HG03039 (cell line): Measurements from ENCODE around the gene DNAH2.

Experiments used
- ATAC-seq: cut with Tn5 transposase; IDR thresholded peaks from one replicate; pipeline ENCODE4 v1.9.1; 2021; ENCODE audit warnings: mild to moderate bottlenecking, moderate library complexity; ENCODE audit not compliant: unreplicated experiment

Gene DNAH2

DNA sequence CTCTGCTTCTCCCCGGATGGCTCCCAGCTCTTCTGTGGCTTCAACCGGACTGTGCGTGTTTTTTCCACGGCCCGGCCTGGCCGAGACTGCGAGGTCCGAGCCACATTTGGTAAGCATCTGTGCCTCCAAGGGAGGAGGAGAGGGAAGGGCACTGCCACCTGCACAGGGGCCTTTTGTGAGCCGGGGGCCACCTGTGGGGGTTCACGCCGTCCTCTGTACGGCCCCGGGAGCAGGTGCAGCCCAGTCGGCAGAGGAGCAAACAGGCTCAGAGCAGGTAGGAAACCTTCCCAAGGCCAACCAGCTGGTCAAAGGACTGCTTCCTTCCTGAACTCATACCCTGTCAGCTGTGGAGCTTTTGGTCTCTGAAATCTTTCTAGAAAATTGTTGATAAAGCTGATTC, 15.9 kb upstream of the DNAH2 start:
- ATAC-seq: no peak

DNA sequence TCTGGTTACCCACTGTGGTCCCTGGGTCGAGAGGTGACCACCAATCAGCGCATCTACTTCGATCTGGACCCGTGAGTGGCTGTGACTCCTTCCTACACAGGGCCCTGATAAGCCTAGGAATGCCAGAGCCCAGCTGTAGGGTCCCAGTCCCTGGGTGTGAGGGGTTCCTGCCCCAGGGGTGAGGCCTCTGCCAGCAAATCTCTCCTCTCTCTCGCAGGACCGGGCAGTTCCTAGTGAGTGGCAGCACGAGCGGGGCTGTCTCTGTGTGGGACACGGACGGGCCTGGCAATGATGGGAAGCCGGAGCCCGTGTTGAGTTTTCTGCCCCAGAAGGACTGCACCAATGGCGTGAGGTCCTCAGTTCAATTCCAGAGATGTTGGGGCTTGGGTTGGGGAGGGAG, 14.8 kb upstream of the DNAH2 start:
- no peak for ATAC-seq

DNA sequence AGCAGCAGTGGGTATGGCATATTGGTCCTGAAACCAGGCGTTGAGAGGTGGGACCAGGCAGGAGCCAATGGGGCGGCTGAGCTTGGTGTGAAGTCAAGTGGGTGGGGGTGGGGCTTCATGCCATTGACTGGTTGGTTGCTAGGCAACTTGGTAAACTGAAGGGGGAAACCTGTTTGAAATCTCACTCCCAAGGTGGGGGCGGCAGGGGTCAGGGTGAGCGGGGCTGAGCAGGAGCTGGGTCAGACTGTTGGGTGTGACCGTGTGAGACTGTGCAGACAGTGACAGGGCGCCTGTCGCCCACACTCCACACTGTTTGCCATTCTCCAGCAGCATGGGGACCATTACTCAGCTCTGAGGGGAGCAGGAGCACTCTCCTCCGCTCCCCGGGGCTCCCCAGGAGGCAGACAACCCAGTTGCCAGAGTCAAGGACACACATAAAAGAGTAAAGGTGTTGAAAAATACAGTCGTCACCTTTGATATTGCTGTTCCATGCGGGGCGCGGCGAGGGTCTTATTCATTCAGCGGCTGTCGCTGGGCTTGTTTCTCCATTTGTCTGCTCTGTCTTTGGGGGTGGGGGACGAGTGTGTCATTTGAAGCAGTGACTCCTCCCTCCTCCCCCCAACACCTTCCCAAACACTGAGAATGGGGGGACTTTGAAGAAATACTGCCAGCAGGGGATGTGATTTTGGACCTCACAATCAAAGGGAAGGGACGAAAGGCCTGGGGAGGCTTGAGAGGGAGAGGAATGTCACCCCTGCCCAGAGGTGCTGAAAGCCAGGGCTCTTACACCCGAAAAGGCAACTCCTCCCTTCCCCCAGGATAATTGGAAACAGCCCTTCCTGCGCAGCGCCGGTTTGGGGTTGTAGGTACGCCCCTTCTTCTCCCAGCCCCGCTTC, 13.7 kb upstream of the DNAH2 start:
- no peak for ATAC-seq

DNA sequence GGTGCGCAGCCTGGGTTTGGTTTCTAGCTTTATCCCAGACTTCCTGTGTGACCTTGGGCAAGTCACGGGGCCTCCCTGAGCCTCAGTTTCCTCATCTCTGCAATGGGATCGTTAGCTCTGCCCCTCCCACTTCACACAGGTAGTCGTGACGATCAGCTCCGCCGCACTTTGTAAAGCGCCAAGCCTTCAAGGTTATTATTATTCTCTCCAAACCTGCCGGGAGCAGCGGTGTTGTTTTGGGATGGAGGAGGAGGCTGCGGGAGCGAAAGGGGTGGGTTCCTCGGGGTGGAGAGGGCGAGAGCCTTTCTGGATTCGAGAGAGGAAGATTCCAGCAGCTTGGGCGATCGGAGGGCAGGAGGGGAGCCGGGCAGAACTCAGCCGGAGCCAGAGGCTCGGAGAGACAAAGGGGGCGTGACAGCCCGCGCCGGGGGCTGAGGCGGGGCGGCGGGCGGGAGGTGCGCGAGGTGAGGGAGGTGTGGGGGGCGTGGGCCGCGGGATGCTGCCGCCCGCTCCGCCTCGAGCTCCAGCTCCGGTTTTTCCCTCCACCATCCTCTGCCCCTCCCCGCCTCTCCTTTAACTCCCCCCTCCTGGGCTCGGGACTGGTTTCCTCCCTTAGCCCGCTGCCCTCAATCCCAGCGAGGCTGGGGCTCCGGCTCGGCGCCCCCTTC, 12.8 kb upstream of the DNAH2 start, which contains the start of gene EFNB3:
Gene EFNB3, plus strand, starts transcription at position 602 of the 668 bp plus-strand sequence. CDS start 397 bp downstream, outside the sequence.
- no peak for ATAC-seq

DNA sequence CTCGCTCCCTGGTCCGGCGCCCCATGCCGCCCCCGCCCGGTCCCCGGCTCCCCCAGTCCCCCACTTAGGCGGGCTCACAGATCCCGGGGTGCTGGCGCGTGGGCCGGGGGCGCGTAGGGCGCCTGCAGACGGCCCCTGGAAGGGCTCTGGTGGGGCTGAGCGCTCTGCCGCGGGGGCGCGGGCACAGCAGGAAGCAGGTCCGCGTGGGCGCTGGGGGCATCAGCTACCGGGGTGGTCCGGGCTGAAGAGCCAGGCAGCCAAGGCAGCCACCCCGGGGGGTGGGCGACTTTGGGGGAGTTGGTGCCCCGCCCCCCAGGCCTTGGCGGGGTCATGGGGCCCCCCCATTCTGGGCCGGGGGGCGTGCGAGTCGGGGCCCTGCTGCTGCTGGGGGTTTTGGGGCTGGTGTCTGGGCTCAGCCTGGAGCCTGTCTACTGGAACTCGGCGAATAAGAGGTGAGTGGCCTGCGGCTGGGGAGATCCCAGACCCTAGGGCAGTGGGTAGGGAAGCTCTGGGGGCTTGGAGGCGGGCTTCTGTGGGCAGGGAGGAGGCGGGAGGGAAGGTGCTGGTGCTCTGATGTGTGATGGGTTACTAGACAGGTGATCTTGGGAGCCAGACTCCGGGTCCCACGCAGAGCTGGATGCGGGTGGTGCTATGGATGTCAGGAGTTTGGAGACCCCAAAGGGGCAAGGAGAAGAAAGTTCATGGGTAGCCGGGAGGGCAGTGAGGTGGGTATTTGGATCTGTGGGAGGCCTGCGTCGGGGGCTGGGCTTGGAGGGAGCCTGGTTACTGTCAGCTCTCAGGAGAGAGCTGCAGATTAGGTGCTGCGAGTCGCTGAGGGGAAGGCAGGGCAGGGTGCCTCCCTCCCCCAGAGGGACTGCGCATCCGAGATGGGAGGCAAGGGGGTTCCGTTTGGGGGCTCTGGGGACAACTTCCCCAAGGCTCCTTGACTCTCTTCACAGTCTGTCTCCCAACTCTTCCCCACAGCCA, 12.0 kb upstream of the DNAH2 start:
- no peak for ATAC-seq

DNA sequence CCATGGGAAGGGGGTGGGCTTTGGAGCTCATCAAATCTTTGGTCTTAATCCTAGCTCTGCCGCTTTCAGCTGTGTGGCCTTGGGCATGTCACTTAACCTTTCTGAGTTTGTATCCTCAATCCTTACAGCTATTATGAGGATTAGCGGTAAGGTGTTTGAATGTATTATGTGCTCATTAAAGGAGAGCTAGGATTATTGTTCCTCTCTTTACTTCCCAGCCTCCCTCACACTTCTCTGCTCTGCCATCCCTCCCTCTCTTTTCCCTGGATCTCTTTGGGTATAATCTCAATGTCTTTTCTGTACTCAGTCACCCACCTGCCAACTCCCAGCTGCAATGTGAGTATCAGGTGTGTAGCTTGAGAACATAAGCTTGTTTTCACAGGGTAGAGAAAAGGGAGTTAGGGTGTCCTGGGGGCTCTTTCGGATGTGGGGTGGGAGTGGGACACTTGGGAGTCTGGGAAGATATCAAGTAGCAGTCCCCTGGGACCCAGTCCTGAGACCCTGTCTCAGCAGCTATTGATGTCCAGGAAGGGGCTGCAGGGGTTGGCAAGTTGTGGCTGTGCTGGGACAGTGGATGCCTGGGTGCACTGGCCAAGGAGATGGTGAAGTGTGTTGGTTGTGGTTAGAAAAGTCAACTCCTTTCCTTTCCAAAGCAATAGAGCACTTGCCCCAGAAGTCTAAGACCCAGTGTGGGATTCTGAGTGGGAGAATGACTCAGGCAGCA, 10.8 kb upstream of the DNAH2 start:
- ATAC-seq: no peak

DNA sequence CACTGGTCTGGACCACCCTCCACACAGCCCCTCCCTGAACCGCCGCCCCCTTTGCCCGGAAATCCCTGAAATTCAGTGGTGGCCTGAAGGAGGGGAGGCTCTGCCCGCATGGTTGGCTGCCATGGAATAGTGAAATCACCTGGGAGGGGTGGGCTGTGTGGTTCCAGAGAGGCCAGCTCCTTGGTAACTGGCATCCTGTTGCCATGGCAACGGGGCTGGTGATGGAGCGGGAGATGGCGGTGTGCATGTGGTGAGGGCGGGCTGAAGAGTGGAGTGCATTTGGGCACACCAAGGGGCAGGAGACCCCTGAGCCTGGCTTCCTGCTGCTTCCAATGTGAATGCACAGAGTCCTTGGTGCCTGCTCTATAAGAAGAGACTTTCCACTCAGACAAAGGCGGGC, 10.1 kb upstream of the DNAH2 start:
- ATAC-seq: no peak

DNA sequence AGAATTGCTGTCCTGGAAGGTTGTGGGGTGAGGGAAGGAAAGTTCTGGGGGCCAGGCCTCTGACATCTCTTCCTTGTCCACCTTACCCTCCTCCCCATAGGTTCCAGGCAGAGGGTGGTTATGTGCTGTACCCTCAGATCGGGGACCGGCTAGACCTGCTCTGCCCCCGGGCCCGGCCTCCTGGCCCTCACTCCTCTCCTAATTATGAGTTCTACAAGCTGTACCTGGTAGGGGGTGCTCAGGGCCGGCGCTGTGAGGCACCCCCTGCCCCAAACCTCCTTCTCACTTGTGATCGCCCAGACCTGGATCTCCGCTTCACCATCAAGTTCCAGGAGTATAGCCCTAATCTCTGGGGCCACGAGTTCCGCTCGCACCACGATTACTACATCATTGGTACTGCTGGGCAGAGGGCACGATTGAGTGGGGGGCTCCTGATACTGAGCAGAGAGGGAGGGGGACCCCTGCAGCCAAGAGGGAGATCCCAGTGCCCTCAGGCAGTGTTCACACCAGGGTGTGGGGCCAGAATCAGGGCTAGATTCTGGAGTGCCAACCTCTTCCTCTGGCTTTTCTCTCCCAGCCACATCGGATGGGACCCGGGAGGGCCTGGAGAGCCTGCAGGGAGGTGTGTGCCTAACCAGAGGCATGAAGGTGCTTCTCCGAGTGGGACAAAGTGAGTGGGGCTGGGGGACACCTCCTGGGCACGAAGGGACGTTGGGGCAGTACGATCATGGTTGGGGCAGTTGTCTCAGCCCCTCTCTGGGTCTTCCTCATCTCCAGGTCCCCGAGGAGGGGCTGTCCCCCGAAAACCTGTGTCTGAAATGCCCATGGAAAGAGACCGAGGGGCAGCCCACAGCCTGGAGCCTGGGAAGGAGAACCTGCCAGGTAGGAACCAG, 9.4 kb upstream of the DNAH2 start:
- no peak for ATAC-seq

DNA sequence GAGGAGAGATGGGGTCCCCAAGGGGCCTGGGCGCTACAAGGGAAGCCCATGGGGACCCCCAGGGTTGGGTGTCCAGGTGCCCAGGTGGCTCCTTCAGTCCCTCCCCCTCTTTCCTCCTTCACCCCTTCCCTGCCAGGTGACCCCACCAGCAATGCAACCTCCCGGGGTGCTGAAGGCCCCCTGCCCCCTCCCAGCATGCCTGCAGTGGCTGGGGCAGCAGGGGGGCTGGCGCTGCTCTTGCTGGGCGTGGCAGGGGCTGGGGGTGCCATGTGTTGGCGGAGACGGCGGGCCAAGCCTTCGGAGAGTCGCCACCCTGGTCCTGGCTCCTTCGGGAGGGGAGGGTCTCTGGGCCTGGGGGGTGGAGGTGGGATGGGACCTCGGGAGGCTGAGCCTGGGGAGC, 8.5 kb upstream of the DNAH2 start:
- no peak for ATAC-seq

DNA sequence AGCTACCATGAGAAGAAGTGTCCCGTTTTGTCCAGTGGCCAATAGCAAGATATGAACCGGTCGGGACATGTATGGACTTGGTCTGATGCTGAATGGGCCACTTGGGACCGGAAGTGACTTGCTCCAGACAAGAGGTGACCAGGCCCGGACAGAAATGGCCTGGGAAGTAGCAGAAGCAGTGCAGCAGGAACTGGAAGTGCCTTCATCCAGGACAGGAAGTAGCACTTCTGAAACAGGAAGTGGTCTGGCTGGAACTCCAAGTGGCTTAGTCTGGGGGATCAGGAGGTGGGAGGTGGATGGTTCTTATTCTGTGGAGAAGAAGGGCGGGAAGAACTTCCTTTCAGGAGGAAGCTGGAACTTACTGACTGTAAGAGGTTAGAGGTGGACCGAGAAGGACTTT, 7.2 kb upstream of the DNAH2 start:
- no peak for ATAC-seq

DNA sequence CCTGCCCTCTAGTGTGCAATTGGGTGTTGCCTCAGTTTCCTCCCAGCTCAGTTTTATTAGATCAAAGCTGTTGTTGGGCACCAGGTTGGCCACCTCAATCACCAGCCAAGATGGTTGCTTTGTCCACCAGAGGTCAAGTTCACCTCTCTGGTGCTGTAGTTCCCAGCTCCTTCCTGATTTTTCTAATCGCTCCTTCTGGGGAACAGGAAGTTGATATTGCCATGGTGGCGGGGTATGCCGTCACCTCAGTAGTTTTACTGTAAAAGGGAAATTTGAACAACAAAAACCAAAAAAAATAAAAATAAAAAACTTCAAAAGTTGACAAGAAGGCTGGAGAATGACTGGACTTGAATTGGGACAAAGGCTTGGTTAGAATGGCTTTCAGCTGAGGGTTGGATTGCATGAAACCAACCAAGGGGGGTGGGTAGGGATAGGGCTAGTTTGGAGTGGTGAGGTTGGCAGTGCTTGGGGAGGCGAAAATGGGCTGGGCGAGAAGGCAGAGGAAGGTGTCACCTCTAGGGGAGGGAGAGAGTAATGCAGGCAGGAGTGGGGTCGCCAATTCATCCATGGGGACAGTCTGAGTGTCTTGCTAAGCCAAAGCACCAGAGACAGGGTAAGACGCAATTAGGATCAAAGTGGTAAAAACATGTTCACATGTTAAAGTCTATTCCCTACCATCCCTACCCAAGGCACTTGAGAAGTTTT, 6.3 kb upstream of the DNAH2 start:
- no peak for ATAC-seq

DNA sequence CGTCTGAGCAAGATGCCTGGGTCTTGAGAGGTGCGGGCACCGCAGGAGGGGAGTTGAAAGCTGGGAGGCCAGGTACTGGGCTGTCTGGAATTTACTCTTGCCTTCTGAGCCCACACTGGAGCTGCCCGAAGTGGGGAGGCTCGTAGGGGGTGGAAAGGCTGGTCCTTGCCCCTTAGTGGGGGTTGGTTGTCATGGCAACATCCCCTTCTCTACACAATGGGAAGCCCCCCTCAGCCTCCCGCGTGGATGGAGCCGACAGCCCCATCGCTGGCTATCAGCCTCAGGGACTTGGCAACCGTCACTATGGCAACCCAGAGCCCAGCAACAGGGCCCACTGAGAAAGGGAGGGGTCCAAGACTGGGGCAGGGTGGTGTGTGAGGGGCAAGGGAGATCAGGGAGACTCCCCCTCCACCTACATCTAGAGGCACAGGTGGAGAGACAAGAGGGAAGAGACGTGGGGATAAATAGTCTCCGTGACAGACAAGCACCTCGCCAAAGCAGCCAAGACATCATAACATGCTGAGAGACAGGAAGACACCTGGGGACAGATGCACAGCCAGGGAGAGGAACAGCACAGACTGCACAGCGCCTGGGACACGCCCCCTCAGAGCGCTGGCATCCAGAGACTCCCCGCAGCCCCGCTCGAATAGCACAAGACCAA, 5.3 kb upstream of the DNAH2 start:
- ATAC-seq: no peak

DNA sequence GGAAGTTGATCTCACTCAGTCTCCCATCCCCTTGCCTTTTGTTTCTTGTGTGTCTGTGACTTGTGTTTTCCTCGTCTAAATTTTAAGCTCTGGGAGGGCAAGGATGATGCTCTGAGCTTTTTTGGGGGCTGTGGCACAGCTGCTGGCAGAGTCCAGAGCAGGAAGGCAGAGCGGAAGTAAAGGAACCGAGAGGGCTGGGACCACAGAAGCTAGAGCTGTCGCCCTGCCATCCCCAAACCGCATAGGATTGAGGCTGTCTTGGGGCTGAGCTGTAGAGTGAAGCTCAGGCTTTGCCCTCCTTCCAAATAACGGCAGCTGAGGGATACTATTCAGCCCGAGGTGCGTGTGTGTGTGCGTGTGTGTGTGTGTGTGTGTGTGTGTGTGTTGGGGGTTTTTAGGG, 3.8 kb upstream of the DNAH2 start:
- ATAC-seq: no peak

DNA sequence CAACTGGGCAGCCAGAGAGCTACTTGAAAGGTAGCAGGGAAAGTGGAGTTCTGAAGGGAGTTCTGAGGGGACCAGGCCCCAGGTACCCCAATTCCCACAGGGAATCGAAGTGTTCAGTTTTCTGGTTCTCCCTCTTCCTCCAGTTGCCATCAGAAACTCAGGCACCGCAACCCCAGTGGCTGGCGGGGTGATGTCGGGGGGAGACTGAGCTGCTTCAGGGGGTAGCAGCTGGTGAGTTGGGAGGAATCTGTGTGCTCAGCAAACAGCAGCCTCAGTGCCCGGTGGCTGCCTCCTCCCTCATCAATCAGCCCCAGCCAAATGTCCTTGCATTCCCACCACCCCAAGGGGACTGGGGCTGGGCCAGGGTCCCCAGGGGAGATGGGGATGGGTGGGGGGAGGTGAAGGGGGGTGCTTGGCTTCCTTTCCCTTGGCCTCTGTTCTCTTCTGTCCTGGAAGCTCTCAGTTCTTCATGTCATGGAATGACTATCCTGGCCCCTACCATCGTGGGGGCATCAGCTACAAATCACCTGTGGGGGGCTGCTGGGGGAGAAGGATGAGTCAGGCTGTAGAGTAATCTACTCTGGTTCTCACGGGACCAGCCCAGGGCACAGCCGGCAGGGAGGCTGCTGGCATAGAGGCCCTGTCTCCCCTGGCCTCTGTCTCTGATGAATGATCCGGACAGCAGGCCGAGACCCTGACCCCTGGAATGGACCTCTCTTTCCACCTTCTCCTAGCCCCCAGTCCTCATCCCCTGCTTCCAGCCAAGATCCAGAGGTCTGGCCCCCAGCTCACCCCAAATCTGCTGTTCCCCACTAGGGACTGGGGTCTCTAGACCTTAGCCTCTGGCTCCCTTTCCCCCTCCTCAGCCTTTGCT, 2.6 kb upstream of the DNAH2 start:
- ATAC-seq: no peak

DNA sequence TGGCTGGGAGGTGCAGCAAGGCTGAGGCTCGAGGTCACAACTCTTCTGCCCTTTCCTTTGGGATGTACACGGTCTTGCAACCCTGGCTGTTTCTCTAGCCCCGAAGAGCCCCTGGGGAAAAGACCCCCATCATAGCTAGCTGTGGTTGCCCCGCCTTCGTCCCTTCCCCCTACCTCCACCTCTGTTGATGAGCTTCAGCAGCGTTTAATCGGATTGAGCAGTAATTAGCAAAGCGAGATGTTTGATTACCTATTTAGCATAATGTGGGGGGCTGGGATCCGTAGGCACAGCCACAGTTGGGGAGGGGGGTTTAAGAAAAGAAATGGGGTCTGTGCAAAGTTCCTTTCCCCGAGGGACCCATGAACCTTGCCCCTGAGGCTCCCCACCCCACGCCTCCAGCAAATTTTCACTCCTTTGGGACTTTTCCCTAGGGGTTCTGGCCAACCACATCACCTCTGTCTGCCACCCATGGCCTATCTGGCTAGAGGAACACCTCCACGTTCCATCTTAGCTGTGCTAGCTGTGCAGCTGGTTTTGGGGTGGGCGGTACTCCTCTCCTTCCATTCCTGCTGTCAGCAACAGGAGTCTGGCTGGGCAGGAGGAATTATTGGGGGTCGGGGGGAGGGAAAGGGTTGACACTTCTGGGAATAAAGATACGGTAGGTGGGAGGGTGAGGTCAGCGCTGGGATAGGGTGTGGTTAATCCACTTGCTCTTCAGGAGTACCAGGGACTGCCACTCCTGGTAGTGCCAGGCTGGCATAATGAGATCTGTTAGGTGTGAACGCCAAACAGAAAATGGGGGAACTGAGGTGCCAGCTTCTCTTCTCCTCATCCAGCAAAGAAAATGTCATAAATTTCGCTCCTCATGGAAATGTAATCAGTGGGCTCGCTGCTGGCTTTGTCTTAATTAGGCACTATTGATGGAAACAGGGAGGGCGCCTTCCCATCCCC, 1.3 kb upstream of the DNAH2 start:
- no peak for ATAC-seq

DNA sequence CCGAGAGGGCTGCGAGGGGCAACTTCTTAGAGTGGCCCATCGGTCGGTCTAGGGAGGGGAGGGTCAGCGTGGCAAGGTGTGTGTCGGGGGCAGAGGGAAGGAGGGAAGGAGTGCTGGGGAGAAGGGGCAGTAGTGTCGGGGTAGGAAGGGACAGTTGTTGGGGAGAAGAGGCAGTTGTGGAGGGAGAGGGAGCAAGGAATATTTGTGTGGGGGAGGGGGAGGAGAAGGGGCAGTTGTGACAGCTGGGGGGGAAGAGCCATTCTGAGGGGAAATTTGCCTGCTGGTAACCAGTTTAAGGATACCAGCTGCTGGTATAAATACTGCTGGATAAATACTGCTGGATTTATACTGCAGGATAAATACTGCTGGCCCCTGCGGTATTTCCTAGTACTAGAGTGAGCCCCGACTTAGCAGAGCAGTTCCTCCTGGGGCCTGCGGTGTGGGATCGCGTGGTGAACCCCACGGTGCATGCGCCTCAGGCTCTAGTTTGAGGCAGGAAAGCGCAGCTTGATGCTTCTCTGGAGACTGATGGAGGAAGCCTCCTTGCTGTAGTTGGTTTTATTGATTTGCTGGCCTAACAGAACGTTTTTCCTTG, 309 bp downstream of the DNAH2 start:
- ATAC-seq: no peak
